Motor neuron (in vitro differentiated cells): ENCODE results near the gene EIF4ENIF1. TPM values are rescaled to one million over a fixed set of nuclear protein-coding genes. Genes with fewer than 3 reads are reported as not detected.

Source experiments
- ATAC-seq, 8 experiments: fragments of 200-7000 bp; cut with Tn5 transposase; replicated peaks in 6 of 8; 2 replicates each; pipeline ENCODE4 v1.8.0; 2021; ENCODE audit warnings: mild to moderate bottlenecking in 8 of 8, moderate library complexity in 8 of 8
- H3K27ac ChIP-seq, 2 donors: fragments of 250-450 bp; sonication (Bioruptor Pico); 2 replicates each; pipeline ENCODE4 v1.9.0; 2021; ENCODE audit warnings: antibody characterized with exemption in 2 of 2, mild to moderate bottlenecking in 2 of 2, moderate library complexity in 1 of 2
- H3K4me1 ChIP-seq, 2 donors: fragments of 250-450 bp; sonication (Bioruptor Pico); replicated peaks in 1 of 2; 2 replicates each; pipeline ENCODE4 v1.6.1; 2021; ENCODE audit warnings: antibody characterized with exemption in 2 of 2, mild to moderate bottlenecking in 2 of 2, moderate library complexity in 1 of 2
- H3K4me3 ChIP-seq, 5 donors: fragments of 250-450 bp; sonication (Bioruptor Pico); 2 replicates each; pipeline ENCODE4 v1.9.0; 2021; ENCODE audit warnings: antibody characterized with exemption in 5 of 5, mild to moderate bottlenecking in 5 of 5, moderate library complexity in 4 of 5
- WGBS, 10 experiments: fragments of 450-650 bp; shearing (Covaris generic); methylation state at CpG; one replicate each; pipeline ENCODE4 v1.0.0; 2022; 5-methylcytosine and 5-hydroxymethylcytosine counted together
- in situ Hi-C, 9 experiments: fragments of 400-800 bp; cut with MboI; loops; one replicate each; pipeline ENCODE4 v1.15.0; 2021; ENCODE audit warnings: low sequenced_read_pairs in 9 of 9, low pct_unique_long_range_greater_than_20kb in 2 of 9; ENCODE audit not compliant: unreplicated experiment in 9 of 9
- total RNA-seq, 8 experiments: library from RNA; unstranded; fragments of 300-600 nt; gene quantifications; 2 replicates each; pipeline versions ENCODE4 v1.2.3 to v1.2.4, GENCODE V29; 2022

Gene EIF4ENIF1
- total RNA-seq, 8 experiments from 2014 or later: 10.5 to 30.0 (median 24.7) TPM

- H3K27ac ChIP-seq: peak overlapping the region; percentile 88 to 95
- 0 to 6% (median 0%) methylated on average over 2 to 8 of the region's 11 CpGs; no CpG with 5 or more reads in 1 of the 10 experiments for WGBS, 10 experiments
- peak overlapping the region; percentile 59 to 87 (median 76) for H3K4me3 ChIP-seq
- peaks cover 7 to 13% of the 10 kb centered on the region in 2 donors for H3K4me1 ChIP-seq
- in situ Hi-C loops: no loop called here
- ATAC-seq: peak in 3 of 8 experiments; percentile 3 to 23 (median 13)
These were observed 89.6 kb downstream of the EIF4ENIF1 start for GRCh38 chr22:31400023-31400397.

GRCh38 chr22:31399211-31400022 is 90.2 kb downstream of the EIF4ENIF1 start, which contains the start of gene DRG1:
Gene DRG1, plus strand, starts transcription at chr22:31399604. Its CDS starts 80 bp downstream, at chr22:31399684.
- in situ Hi-C loops: no loop called here
- Histone ChIP-seq H3K27ac (peak within 1 kb of the TSS; percentile 88 to 95), H3K4me1 (peaks cover 7 to 13% of the 10 kb centered on the region in 2 donors), H3K4me3 (peak within 1 kb of the TSS; percentile 59 to 87 (median 76))
- WGBS, 10 experiments: 0% methylated on average over 2 to 6 of the region's 72 CpGs; no CpG with 5 or more reads in 6 of the 10 experiments
- peak; percentile 93 to 99 (median 98) for ATAC-seq

GRCh38 chr22:31398231-31398630 is 91.4 kb downstream of the EIF4ENIF1 start:
- H3K4me3 ChIP-seq: no peak overlapping the region
- in situ Hi-C loops: no loop called here
- no peak overlapping the region for H3K27ac ChIP-seq
- peaks cover 7 to 13% of the 10 kb centered on the region in 2 donors for H3K4me1 ChIP-seq
- 0 to 90% (median 47%) methylated on average over 1 to 5 of the region's 5 CpGs; no CpG with 5 or more reads in 2 of the 10 experiments for WGBS, 10 experiments
- no peak for ATAC-seq

GRCh38 chr22:31394326-31394725 is 95.3 kb downstream of the EIF4ENIF1 start:
- 0 to 95% (median 56%) methylated on average over 1 to 2 of the region's 3 CpGs; no CpG with 5 or more reads in 4 of the 10 experiments for WGBS, 10 experiments
- ATAC-seq: no peak
- Histone ChIP-seq H3K27ac (no peak overlapping the region), H3K4me1 (peaks cover 7 to 9% of the 10 kb centered on the region in 2 donors), H3K4me3 (no peak overlapping the region)
- in situ Hi-C loops: no loop called here

GRCh38 chr22:31393893-31394292 is 95.7 kb downstream of the EIF4ENIF1 start:
- in situ Hi-C loops: no loop called here
- H3K4me3 ChIP-seq: no peak overlapping the region
- peaks cover 7 to 9% of the 10 kb centered on the region in 2 donors for H3K4me1 ChIP-seq
- ATAC-seq: no peak
- no peak overlapping the region for H3K27ac ChIP-seq
- WGBS, 10 experiments: 100% methylated on average over 1 of the region's 2 CpGs; no CpG with 5 or more reads in 7 of the 10 experiments

Other genes with a start within 250 kb of the EIF4ENIF1 start
- 10 to 100 TPM in 1 of 8 experiments, 1 to 10 TPM in 7; 2.4 to 15.9 (median 5.6) TPM for gene PIK3IP1, start 197.4 kb downstream of the EIF4ENIF1 start, total RNA-seq
- gene PATZ1, start 143.5 kb downstream of the EIF4ENIF1 start, total RNA-seq: 10 to 100 TPM in 7 of 8 experiments, 1 to 10 TPM in 1; 4.7 to 69.6 (median 31.9) TPM
- gene DRG1, start 90.2 kb downstream of the EIF4ENIF1 start, total RNA-seq: 10 to 100 TPM; 56.4 to 84.8 (median 67.7) TPM
- 10 to 100 TPM in 7 of 8 experiments, 1 to 10 TPM in 1; 5.2 to 23.1 (median 14.4) TPM for gene SFI1, start 6.7 kb upstream of the EIF4ENIF1 start, total RNA-seq
- gene PISD, start 172.4 kb upstream of the EIF4ENIF1 start, total RNA-seq: 10 to 100 TPM; 23.7 to 32.4 (median 26.5) TPM